Inferior parietal cortex (tissue), 1 donor: ENCODE measurements around the gene HLA-E.
"Not testable (repeated sequence)": the region's sequence is repeated elsewhere in the genome, so short reads cannot be mapped to it uniquely, and the experiment has no call there.

Experiments
- DNase-seq: peaks from one replicate; pipeline ENCODE4 v3.0.0-alpha.2; 2016; ENCODE audit errors: extremely low spot score

Gene HLA-E

DNA sequence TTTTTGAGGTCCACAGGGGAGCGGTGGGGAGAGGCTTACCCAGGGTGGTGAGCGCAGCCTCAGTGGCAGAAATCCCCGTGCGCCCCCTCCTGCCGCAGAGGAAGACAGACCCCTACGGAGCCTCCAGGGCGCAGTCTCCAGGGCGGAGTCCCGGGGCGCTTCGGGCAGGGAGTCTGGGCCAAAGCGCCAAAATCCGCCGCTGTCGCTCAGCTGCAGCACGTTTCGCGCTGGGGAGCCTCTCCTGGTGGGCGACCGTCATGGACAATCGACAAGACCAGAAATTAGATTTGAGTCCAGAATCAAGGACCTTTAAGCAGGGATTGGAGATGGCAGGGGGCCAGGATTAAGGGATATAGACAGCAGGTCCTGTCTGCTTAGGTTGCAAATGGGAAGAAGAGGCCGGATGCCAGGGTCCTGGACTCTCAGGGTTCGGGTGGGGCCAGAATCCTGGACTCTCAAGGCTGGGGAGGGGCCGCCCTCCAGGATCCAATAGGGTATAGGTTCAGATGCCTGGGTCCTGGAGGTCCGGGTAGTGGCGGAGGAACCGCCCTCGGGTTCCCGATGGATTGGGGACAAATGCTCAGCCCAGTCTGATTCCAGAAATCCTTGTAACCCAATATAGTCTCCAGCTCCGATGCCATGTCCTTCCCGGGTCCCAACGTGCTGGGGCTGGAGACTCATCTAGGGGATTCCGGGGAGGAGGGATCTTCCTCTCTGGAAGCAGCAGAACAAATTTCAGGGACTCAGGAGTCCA, 7.9 kb upstream of the HLA-E start:
- DNase-seq = no peak

DNA sequence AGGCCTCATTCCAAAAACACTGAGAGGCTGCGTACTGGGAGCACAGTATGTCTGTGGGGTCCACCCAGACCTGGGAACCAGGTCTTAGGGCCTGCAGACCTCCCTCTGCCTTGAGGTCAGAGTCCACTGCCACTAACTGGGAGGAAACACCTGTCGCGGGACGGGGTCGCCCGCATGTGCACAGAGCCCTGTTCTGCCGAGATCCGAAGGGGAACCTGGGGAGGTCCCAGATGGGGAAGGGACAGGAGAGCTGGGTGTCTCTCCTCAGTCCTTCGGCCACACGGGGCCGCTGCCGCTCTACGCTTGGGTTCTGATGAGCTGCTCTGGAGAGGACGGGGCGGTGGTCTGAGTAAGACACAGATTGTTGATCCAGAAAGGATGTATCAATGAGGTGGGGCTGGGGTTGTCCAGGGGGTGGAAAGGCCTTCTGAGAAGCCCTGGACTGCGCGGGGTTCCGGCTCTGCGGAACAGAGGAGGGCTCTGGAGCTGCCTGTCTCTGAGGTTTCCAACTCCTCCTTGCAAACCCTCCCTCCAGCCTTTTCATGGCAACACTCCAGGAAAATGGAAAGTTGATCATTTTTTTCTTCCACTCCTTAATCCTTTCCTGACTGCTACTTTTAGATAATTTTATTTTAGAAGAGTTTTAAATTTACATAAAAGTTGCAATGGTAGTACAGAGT, 7.2 kb upstream of the HLA-E start:
- peak; percentile 67 for DNase-seq

DNA sequence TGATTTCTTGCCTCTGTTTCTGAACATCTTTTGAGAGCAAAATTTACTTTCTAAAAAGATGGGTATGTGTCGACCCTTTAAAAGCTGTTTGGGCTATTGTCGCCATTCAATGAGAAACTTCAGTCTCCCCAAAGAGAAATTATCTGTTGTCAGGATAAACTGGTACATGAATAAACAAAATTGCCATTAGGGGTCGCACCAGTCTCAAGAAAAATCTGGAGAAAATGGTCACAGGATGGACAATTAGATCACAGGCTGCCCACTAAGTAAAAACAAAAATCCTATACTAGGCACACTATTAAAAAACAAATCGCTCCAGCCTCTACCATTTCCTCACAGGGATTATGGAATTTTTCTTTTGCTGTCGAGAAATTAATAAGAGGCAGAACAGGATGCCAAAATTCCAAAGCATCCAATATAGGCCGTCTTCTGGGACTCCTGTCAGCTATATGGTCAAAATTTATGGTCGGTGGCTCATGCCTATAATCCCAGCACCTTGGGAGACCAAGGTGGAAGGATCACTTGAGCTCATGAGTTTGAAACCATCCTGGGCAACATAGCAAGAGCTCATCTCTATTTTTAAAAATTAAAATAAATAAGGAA, 5.5 kb upstream of the HLA-E start:
- DNase-seq = peak; percentile 81

DNA sequence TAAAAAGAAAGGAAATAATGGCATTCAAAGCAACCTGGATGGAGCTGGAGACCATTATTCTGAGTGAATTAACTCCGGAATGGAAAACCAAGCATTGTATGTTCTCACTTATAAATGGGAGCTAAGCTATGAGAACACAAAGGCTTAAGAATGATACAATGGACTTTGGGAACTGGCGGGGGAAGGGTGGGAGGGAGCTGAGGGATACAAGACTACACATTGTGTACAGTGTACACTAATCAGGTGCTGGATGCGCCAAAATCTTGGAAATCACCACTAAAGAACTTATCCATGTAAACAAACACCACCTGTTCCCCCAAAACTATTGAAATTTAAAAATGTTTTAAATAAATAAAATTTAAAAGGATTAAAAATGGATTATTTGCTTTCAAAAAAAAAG, 4.1 kb upstream of the HLA-E start:
- no peak for DNase-seq

DNA sequence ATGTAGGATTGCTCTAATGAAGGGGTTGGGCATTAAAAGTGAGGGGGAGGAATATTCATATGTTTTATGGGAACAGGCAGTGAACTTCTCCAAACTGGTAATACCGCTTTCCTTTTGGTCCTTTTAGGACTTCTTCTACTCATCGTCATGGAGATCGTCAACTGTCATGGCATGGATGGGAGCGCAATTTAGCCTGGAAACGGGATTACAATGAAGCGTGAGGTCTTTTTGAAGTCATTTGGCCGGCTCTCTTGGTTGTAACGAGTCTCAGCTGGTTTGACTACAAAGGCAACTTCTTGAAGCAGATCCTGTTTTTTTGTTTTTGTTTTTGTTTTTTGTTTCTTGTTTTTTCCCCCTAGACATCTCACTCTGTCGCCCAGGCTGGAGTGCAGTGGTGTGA, 1.4 kb upstream of the HLA-E start:
- DNase-seq = no peak

DNA sequence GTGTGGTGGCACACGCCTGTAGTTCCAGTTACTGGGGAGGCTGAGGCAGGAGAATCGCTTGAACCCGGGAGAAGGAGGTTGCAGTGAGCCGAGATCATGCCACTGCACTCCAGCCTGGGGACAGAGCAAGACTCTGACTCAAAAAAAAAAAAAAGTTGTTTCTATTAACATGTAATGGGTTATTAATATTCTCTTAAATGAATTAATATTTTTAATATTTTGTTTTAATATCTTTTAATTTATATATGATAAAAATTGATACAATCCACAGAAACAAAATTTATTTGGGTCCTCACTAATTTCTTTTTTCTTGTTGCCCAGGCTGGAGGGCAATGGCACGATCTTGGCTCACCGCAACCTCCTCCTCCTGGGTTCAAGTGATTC, 620 bp upstream of the HLA-E start:
- not testable (repeated sequence) for DNase-seq

DNA sequence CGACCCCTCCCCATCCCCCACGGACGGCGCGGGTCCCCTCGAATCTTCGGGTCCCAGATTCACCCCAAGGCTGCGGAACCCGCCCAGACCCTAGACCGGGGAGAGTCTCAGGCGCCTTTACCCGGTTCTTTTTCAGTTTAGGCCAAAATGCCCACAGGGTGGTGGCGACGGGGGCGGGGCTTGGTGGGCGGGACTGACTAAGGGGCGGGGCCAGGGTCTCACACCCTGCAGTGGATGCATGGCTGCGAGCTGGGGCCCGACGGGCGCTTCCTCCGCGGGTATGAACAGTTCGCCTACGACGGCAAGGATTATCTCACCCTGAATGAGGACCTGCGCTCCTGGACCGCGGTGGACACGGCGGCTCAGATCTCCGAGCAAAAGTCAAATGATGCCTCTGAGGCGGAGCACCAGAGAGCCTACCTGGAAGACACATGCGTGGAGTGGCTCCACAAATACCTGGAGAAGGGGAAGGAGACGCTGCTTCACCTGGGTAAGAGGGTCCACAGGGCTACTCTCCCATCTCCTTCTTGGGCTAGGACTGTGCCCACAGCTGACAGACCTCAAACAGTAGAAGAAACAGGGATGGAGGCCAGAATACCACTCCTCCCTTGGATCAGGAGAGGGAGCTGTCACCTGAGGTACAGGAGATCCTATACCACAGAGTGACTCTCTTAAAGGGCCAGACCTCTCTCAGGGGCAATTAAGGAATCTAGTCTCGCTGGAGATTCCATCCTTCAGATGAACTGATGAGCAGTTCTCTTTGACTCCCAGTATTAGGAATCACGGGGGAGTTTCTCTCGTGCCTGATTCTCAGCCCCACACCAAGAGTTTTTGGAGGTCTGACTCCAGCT, 942 bp downstream of the HLA-E start:
- no peak for DNase-seq

DNA sequence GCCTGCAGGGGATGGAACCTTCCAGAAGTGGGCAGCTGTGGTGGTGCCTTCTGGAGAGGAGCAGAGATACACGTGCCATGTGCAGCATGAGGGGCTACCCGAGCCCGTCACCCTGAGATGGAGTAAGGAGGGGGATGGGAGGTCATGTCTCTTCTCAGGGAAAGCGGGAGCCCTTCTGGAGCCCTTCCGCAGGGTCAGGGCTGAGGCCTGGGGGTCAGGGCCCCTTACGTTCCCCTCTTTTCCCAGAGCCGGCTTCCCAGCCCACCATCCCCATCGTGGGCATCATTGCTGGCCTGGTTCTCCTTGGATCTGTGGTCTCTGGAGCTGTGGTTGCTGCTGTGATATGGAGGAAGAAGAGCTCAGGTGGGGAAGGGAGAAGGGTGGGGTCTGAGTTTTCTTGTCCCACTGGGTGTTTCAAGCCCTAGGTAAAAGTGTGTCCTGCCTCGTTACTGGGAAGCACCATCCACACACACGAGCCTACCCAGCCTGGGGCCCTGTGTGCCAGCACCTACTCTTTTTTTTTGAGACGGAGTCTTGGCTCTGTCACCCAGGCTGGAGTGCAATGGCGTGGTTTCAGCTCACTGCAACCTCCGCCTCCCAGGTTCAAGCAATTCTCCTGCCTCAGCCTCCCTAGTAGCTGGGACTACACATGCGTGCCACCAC, 2.1 kb downstream of the HLA-E start:
- DNase-seq = not testable (repeated sequence)

DNA sequence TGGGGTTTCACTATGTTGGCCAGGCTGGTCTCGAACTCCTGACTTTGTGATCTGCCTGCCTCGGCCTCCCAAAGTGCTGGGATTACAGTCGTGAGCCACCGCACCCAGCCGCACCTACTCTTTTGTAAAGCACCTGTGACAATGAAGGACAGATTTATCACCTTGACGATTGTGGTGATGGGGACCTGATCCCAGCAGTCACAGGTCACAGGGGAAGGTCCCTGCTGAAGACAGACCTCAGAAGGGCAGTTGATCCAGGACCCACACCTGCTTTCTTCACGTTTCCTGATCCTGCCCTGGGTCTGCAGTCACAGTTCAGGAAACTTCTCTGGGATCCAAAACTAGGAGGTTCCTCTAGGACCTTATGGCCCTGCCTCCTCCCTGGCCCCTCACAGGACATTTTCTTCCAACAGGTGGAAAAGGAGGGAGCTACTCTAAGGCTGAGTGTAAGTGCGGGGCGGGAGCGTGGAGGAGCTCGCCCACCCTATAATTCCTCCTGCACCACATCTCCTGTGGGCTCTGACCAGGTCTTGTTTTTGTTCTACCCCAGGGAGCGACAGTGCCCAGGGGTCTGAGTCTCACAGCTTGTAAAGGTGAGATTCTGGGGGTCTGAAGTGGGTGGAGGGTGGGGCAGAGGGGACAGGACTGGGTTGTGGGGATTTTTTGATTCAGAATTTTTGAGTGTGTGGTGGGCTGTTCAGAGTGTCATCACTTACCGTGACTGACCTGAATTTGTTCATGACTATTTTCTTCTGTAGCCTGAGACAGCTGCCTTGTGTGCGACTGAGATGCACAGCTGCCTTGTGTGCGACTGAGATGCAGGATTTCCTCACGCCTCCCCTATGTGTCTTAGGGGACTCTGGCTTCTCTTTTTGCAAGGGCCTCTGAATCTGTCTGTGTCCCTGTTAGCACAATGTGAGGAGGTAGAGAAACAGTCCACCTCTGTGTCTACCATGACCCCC, 3.0 kb downstream of the HLA-E start:
- DNase-seq = no peak

DNA sequence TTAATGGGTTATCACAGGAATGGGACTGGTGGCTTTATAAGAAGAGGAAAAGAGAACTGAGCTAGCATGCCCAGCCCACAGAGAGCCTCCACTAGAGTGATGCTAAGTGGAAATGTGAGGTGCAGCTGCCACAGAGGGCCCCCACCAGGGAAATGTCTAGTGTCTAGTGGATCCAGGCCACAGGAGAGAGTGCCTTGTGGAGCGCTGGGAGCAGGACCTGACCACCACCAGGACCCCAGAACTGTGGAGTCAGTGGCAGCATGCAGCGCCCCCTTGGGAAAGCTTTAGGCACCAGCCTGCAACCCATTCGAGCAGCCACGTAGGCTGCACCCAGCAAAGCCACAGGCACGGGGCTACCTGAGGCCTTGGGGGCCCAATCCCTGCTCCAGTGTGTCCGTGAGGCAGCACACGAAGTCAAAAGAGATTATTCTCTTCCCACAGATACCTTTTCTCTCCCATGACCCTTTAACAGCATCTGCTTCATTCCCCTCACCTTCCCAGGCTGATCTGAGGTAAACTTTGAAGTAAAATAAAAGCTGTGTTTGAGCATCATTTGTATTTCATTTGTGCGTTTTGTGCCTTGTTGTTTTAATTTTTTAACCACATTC, 4.4 kb downstream of the HLA-E start:
- DNase-seq = no peak

DNA sequence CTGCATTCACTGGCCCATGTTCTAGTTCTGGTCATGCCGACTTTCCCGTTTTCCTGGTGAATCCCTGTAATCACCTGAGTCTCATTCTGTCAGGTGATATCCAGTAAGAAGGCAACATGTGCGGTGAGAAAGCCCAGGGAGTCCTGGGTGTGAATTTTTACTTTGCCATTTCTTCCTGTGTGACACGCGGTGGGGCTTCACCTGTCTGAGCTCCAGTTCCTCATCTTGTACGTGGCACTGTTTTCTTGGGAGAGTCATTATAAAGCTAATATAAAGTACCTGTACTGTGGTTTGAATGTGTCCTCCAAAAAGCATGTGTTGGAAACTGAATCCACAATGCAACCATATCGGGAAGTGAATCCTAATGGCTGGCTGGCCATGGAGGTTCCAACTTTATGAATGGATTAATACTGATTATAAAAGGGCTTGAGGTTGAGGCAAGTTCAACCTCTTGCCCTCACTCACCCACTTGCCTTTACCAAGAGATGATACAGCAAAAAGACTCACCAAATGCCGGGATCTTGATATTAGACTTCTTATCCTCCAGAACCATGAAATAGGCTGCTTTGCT, 5.1 kb downstream of the HLA-E start:
- DNase-seq = no peak

DNA sequence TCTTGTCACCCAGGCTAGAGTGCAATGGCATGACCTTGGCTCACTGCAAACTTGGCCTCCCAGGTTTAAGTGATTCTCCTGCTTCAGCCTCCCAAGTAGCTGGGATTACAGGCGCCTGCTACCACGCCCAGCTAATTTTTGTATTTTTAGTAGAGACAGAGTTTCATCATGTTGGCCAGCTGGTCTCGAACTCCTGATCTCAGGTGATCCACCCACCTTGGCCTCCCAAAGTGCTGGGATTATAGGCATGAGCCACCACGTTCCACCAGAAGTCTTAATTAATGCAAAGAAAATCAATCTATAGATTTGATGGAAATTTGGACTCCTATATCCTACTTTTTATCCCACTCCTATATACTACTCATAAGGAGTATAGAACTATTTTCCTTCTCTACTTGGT, 5.8 kb downstream of the HLA-E start:
- not testable (repeated sequence) for DNase-seq

DNA sequence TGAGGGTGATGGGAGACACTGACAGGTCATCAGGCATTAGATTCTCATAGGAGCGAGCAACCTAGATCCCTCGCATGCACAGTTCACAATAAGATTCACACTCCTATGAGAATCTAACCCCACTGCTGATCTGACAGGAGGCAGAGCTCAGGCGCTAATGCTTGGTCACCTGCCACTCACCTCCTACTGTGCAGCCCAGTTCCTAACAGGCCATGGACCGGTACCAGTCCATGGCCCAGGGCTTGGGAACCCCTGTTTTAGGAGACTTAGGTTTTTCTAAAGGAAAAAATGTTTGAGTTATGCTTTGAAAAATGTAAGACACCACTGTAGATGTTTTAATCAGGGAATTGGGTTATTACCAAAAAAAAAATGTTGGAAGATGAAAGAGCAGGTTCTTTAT, 6.7 kb downstream of the HLA-E start:
- DNase-seq = no peak

DNA sequence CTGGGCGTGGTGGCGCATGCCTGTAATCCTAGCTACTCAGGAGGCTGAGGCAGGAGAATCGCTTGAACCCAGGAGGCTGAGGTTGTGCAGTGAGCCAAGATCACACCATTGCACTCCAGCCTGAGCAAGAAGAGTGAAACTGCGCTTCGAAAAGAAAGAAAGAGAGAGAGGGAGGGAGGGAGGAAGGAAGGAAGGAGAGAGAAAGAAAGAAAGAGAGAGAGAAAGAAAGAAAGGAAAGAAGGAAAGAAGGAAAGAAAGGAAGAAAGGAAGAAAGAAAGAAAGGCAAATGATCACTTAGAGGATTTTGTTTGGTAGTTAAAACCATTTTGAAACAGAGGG, 7.9 kb downstream of the HLA-E start:
- DNase-seq = not testable (repeated sequence)

DNA sequence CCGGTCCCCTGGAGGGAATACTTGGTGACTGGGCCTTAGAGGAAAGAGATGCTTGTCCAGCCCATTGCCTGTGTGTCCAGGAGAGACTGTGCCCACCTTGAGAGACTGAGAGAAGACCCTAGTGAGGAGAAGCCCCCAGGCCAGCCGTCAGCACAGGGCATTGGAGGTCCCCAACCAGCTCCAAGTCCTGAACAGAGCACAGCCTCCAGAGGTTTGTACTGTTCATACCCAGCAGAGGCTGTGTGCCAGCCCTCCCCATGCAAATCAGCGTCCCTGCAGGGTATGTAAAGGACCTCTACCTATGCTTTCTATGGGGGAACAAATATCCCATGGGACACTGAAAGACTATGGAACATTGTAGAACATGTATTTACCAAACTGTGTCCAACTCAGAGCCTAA, 8.4 kb downstream of the HLA-E start:
- DNase-seq = no peak

DNA sequence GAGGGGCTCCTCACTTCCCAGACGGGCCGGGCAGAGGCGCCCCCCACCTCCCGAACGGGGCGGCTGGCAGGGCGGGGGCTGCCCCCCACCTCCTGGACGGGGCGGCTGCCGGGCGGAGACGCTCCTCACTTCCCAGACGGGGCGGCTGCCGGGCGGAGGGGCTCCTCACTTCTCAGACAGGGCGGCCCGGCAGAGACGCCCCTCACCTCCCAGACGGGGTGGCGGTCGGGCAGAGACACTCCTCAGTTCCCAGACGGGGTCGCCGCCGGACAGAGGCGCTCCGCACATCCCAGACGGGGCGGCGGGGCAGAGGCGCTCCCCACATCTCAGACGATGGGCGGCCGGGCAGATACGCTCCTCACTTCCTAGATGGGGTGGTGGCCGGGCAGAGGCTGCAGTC, 9.4 kb downstream of the HLA-E start:
- not testable (repeated sequence) for DNase-seq

DNA sequence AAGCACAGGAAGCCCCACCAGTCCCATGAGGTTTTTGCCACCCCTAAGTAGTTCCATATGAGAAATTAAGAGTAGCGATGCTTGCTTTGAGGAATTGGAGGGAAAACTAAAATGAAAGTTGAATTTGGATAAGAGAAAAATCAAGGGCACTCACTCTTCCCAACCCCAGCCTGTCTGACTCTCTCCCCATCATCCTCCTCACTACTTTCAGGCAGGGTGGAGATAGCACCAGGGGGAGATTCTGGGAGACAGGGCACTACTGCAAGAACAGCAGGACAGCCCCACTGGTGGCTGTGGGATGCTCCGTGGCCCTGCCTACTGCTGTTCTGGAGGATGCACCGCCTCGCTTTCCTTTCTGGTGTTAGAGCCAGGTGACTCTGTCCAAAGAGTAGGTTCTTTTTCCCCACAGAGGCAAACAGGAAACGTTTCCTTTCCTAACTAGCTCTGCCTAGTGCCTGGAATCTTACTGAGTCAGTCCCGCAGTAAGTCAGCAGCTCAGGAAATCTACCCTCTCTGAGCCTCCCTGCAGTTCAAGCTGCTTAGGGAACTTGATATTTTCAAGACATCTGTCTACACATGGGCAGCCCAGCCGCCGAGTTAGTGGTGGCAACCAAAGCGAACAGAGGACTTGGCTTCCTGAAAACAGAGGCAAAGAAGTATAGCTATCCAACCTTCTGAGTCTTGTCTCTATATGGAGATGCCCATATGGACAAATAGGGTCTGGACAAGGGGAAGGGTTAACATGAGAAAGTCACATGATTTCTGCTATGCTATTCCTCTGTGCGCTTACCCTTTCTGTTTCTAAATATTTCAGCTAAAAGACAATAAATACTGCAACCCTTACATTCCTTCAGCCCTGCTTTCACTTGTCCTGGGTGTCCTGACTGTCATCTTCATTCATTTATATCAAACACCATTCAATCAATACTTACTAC, 11.4 kb downstream of the HLA-E start:
- no peak for DNase-seq
